Left colon (tissue), 2 donors: ENCODE results near the gene MGAT4A. TPM values are rescaled to one million over a fixed set of nuclear protein-coding genes. Genes with fewer than 3 reads are reported as not detected.
"Not testable (repeated sequence)": the region's sequence is repeated elsewhere in the genome, so short reads cannot be mapped to it uniquely, and the experiment has no call there.

Source experiments
- ATAC-seq: fragments of 200-7000 bp; cut with Tn5 transposase; one replicate; pipeline ENCODE4 v1.9.1; 2020; ENCODE audit warnings: mild to moderate bottlenecking, moderate library complexity
- DNase-seq, 2 donors: peaks; one replicate each; pipeline ENCODE4 v3.0.0-alpha.2; 2020
- intact Hi-C, 2 donors: fragments of 100-400 bp; cut with DNase I in 1 of 2; cut with micrococcal nuclease in 1 of 2; formaldehyde crosslinking; loops; one replicate each; pipeline versions ENCODE4 v1.11.2 to v1.14.0; 2022; cut with DNase I, micrococcal nuclease
- total RNA-seq, 2 donors: library from RNA; stranded (reverse); fragmentation: NEBNext Ultra II Directional; extraction: Animal tissue kit (Norgen Biotek cat#: 25700); gene quantifications; one replicate each; pipeline ENCODE4 v1.2.1, GENCODE V29; 2021
- donor health status: DM: no; HTN: no; CAD: no.
- donor health status: DM: yes; HTN: yes; CAD: no.

The MGAT4A gene
- total RNA-seq, 2 donors from 2014 or later: 115 to 154 TPM

DNA sequence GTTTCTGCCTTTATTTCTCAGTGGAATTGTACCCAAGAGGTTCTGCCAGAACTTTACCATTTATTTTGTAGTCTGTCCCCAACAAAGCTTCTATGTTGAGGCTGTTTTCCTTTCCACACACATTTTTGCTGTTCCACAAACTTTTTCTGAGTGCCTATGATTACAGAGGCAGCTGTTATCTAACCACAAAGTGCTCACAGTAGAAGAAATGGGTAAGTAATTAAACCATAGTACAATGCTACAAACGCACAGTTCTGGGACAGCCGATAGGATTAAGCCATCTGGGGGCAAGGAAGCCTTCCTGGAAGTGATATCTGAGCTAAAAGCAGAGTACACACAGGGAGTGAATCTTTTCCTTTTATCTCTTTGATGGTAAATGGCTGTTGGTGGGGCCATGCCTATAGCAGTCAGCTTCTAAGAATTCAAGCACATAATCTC, 3.9 kb upstream of the MGAT4A start:
- ATAC-seq (no peak), DNase-seq (no peak)
- intact Hi-C loops: no loop called here

DNA sequence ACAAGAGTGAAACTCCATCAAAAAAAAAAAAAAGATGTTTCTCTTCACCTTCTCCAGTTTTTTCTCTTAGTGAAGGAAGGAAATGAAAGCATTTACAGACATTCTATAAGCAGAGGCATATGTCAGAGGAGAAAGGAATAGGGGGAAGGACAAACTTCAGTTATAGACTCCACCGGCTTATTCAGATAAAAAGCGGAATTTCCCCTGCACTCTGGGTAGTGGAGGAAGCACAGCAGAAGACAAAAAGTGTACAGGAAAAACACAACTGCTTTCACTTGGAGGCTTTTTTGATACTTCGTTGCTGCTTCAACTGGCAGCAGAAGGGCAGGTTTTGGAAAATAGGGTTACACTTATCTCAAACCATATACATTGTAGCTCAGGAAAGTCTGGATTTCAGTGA, 3.2 kb upstream of the MGAT4A start:
- ATAC-seq (no peak), DNase-seq (no peak)
- intact Hi-C loops: no loop called here

DNA sequence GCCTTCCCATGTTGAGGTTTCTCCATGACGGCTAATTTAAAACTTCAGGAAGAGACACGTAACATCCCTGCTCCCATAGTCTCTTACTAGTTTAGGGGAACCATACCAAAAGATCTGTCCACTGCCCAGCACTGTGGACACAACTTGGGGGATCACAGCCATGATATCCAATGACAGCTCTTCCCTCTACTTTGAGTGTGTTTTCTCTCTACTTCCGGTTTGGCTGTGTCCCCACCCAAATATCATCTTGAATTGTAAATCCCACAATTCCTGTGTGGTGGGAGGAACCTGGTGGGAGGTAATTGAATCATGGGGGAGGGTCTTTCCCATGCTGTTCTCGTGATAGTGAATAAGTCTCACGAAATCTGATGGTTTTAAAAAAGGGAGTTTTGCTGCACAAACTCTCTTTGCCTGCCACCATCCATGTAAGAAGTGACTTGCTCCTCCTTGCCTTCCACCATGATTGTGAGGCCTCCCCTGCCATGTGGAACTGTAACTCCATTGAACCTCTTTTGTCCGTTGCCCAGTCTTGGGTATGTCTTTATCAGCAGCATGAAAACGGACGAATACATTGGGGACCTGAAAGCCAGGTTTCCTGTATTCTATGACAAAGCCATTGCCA, 1.6 kb upstream of the MGAT4A start:
- ATAC-seq: no peak
- intact Hi-C loops: no loop called here
- no peak for DNase-seq

DNA sequence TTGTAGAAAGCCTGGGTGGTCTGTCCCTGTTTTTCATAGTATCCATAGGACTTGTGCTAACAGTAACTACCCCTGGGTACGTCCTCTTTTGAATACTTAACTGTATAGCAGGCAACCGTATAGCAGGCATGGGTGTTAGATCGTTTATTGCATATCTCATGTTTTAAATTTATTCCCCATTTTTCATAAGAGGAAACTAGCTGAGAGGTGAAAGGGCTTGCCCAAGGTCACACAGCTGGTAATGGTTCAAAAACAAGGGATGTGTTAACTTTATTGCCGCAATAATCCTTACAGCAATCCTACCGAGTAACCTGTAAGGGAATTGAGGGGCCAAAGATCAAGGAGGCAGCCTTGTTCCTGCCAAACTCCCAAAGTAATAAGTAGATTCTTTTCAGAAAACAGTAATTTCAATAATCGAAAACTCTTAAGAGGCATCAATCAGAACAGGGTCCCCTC, 990 bp upstream of the MGAT4A start:
- ATAC-seq: peak; percentile 70
- DNase-seq: peak; percentile 40 to 57
- intact Hi-C loops: no loop called here

DNA sequence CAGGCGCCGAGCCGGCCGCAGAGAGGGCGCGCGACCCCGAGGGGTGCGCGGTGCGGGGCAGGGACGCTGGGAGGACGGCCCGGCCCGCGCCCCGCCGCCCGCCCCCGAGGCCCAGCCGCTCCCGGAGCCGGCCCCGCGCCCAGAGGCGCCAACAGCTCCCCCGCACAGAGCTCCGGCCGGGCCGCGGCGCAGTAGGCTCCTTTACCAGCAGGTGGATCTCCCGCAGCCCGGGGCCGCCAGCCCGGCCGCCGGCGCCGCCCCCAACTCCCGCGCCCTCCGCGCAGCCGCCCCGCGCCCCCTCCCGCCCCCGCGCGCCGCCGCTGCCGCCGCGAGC, 258 bp downstream of the MGAT4A start:
- ATAC-seq (peak; percentile 13), DNase-seq (peak in 1 of 2 donors; percentile 63)
- intact Hi-C loops: no loop called here

DNA sequence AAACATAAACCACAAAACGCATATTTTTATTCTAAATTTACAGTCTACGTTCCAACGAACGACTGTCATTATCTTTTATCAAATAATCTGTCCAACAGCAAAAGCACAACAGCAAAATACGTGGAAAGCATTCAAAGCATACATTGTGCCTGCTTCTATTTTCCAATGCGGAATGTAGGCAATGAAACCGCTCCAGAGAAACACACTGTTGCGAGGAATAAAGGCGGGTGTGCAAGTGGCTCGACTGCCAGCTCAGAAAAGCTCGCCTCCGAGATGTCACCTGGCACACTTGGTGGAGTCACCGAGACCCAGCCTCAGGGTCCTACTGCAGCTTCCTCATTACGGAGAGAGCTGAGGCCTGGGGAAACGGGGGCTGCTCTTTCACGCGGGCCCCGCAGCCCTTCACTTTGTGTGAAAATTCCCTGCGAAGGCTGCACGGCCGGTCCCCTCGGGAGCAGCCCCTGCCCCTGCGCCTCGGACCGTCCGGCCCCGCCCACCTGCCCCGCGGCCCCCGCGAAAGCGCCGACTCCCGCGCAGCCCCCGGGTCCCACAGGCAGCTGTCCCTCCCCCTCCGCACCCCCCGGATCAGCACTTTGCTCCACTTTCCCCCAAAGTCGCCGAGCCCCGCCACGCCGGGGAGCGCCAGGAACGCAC, 752 bp downstream of the MGAT4A start:
- ATAC-seq (peak; percentile 53), DNase-seq (peak; percentile 66 to 74)
- intact Hi-C loops: no loop called here

DNA sequence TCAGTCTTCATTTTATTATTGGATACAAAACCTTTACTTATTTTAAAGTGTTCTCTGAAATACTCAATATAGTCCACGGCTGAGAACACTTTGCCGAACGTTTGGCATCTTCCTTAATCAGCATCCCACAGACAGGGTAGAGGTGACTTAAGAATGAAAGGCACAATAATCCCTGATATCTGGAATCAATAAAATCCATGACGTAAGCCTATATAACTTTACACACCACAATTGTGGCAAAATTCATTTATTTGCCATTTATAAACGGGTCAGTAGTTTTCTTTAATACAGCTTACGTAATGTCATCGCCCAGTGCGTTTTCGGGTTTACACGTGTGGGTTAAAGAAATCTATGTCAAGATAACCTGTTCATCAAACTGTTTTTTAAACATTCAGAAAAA, 1.3 kb downstream of the MGAT4A start:
- intact Hi-C loops: no loop called here
- DNase-seq (no peak), ATAC-seq (no peak)

DNA sequence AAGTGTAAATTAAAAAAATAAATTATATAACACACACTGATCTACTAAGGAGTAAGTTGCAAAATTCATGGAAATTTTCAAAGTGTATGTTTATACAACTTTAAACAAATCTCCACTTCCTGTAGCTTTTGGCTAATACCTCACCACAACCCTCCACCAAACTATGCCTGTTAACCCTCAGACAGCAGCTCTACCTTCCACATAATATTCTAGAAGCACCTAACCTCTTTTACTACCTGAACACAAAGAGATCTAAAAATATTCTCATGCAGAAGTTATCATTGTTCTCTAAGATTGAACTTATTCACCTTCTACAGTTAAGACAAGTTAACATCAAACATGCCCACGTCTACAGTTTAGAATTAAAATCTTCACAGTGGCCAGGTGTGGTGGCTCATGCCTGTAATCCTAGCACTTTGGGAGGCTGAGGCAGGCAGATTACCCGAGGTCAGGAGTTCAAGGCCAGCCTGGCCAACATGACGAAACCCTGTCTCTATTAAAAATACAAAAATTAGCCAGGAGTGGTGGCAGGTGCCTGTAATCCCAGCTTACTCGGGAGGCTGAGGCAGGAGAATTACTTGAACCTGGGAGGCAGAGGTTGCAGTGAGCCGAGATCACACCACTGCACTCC, 2.7 kb downstream of the MGAT4A start:
- intact Hi-C loops, ATAC-seq, DNase-seq: not testable (repeated sequence)

DNA sequence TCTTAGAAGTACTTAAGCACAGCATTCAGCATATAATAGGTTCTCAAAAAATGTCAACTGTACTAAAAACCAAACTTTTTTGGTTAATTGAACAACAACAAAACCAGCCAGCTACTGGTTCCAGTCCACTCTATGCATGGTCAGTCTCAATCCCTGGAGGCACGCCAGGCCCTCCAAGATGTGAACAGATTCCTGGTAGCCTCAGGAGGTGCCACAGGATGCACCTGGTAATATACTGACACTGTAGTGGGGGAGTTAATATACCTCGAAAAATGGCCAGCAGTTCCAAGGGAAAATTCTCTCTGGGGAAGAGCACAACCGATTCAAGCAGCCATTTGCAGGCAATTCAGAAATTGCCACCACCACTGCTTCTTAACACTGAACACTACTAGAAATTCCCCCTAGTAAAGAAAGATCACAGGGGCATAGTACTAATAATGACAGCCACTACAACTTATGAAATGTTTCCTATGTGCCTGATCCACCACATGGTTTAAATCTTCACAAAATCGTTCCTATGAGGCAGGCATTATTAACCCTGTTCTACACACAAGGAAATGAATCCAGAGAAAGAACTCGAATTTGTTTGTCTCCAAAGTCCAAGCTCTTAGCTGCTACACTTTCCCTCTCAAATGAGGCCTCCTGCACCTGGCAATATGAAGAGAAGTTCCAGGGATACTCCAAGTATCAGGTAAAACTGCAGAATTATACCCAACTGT, 3.4 kb downstream of the MGAT4A start:
- DNase-seq: peak in 1 of 2 donors; percentile 51
- ATAC-seq: peak; percentile 21
- intact Hi-C loops: no loop called here

DNA sequence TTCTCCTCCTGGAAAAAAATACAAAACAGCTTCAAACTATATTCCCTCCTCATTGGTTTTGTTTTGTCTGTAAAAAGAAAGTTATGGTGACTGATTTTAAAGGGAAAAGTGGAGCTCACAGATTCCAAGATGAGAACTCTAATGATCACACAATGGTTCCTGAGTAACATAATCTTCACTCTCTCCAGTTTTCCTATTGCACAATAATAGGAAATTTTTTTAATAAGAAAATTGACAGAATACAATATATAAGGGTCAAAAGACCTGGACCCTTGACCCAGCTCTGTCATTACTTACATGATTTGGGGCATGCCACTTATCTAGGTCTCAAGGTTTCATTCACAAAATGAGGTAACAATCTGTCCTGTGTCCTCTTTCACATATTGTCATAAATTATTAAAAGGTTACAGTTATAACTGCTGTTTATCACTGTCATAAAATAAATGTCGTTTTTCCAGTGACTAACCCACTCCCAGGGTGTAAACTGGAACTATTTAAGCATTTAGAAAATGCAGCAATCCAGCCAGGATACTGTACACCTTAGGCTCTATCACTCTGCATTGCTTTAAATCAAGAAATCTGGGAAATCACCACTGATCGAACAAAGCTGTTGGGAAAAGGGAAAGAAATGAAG, 4.1 kb downstream of the MGAT4A start:
- no peak for ATAC-seq
- DNase-seq: no peak
- intact Hi-C loops: no loop called here

DNA sequence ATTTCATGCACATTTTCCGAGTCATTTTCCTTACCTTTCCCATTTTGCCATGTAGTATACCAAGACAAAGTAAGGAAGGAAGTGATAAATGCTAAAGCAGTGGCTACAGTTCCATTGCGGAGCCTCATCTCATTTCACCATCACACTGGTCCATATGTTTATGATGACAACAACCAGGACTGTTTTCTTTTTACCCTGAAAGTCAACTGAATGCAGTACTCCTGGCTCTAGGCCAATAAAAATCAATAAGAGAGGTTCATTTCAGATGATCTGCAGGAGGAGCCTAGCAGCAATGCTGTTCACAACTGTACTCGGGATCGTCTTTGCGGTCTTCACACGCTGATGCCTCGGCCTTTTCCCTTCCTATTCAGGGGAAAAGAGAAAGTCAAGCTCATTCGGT, 4.7 kb downstream of the MGAT4A start:
- intact Hi-C loops: no loop called here
- no peak for DNase-seq
- ATAC-seq: no peak

DNA sequence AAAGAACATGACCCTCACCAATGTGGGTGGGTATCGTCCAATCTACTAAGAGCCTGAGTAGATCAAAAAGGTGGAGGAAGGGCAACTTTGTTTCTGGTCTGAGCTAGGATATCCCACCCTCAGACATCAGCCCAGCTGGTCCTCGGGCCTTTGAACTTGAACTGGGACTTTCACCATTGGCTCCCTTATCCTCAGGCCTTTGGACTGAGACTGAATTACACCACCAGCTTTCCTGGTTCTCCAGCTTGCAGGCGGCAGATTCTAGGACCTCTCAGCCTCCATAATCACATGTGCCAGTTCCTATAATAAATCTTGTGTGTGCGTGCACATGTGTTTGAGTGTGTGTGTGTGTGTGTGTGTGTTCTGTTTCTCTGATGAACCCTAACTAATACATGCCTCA, 10.6 kb downstream of the MGAT4A start:
- intact Hi-C loops: no loop called here
- ATAC-seq (no peak), DNase-seq (no peak)

DNA sequence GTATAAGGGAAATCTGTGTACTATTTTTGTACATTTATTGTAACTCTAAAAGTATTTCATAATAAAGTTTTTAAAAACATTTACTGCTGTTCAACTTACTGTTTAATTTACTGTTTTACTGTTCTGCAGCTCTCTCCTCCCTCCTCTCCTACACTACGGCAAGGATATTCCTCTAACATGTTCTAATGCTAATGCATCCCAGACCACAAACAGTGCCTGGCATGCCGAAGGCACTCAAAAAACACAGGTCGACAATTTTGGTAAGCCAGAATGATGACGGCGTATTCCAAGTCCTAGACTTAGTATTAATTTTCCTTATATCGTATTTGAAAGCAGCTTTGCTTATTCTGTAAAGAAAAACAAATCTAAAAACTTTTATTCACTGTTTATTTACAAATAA, 13.3 kb downstream of the MGAT4A start:
- DNase-seq (no peak), ATAC-seq (no peak)
- intact Hi-C loops: no loop called here

DNA sequence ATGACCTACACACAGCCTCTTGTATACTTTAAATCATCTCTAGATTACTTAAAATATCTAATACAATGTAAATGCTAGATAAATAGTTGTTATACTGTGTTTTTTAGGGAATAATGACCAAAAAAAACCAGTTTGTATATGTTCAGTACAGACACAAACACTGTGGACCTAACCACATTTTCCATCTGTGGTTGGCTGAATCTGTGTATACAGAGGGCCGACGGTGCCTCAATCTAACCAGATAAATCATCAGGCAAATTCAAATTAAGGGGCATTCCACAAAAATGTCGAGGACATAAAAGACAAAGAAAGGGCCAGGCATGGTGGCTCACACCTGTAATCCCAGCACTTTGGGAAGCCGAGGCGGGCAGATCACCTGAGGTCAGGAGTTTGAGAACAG, 14.1 kb downstream of the MGAT4A start:
- DNase-seq (no peak), ATAC-seq (no peak)
- intact Hi-C loops: no loop called here

DNA sequence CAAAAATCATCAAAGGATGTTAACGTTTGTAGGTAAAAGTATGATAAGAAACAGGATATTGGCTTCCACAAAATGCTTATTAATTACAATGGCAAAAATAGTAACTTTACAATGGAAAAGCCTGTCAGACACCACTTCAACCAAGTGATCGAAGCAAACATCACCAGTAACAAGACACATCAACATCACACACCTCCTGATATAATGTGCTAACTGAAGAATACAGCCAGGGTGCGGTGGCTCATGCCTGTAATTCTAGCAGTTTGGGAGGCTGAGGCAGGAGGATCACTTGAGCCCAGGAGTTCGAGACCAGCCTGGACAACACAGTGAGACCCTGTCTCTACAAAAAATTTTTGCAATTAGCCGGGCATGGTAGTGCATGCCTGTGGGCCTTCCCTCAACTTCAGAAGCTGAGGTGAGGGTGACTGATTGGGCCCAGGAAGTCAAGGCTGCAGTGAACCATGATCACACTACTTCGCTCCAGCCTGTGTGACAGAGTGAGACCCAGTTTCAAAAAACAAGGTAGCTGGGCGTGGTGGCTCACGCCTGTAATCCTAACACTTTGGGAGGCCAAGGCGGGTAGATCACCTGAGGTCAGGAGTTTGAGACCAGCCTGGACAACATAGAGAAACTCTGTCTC, 15.0 kb downstream of the MGAT4A start:
- ATAC-seq: no peak
- intact Hi-C loops: no loop called here
- DNase-seq: no peak

DNA sequence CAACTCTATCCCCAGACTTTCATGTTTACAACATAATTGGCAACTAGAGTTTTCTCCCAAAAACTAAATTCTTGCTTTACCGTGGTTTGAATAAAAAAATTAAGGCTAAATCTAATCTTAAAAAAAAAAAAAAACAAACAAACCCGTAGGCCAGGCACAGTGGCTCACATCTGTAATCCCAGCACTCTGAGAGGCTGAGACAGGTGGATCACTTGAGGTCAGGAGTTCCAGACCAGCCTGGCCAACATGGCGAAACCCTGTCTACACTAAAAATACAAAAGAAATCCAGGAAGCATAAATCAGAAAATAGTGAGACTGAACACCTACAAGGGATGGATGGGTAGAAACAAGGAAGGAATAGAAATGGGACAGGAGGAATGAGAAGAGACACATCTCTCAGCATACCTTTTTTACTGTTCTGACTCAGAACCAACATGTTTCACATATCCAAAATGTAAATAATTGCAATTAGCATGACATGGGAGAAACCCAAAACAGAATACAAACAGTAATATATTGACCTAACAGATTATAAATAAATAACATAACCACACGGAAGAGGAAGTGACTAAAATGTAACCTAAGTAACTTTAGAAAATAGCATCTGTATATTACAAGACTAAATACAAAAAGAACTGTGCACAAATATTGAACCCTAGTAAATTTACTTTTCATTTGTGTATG, 17.5 kb downstream of the MGAT4A start:
- ATAC-seq (no peak), DNase-seq (no peak)
- intact Hi-C loops: no loop called here

DNA sequence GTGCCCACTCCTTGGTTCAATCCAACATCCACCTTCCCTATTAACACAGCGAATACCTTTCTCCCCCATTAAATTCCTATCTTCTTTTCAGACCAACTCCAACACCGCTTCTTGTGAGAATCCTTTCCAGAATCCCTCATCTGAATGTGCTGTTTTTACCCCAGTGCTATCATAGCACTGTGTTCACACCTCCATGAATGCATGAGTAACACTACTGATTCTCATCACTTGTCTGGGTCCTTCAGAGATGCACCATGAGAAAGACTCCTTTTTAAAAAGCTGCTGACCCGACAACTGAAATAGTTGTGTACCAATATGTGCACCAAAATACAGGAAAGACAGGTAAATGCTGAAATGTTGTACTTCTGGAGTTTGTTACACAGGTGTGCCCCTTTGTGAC, 18.8 kb downstream of the MGAT4A start:
- ATAC-seq (no peak), DNase-seq (no peak)
- intact Hi-C loops: no loop called here

DNA sequence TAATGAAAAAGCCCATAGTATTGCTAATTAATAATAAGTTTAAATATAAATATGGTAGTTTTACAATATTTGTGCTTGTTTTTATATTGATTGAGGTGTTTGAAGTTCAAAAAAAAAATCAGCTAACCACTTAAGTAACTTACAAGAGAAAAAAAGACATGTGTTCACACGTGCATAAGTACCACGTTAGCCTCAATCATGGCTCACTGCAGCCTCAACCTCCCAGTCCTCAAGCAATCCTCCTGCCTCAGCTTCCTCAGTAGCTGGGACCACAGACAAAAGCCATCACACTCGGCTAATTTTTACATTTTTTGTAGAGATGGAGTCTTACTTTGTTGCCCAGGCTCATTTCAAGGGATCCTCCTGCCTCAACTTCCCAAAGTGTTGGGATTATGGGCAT, 19.4 kb downstream of the MGAT4A start:
- no peak for DNase-seq
- ATAC-seq: no peak
- intact Hi-C loops: no loop called here
